Sigmoid colon (tissue), 7 donors: ENCODE results near the gene HSPB2. TPM values are rescaled to one million over a fixed set of nuclear protein-coding genes. Genes with fewer than 3 reads are reported as not detected.

Experiments used
- DNase-seq: peaks from one replicate; pipeline ENCODE4 v3.0.0-alpha.2; 2019
- H3K27ac ChIP-seq, 4 donors: fragments of 200-600 bp; sonication (generic); one replicate each; pipeline ENCODE4 v1.5.1; 2016 to 2019; ENCODE audit warnings: mild to moderate bottlenecking in 1 of 4
- H3K27me3 ChIP-seq, 3 donors: fragments of 200-600 bp; sonication (generic); one replicate each; pipeline ENCODE4 v1.5.1; 2019; ENCODE audit warnings: mild to moderate bottlenecking in 1 of 3
- H3K36me3 ChIP-seq, 4 donors: fragments of 200-600 bp; sonication (generic); one replicate each; pipeline ENCODE4 v1.5.1; 2016 to 2019
- H3K4me1 ChIP-seq, 4 donors: fragments of 200-600 bp; sonication (generic); one replicate each; pipeline ENCODE4 v1.5.1; 2017 to 2019
- H3K4me3 ChIP-seq, 4 donors: fragments of 200-600 bp; sonication (generic); one replicate each; pipeline ENCODE4 v1.5.1; 2017 to 2019; ENCODE audit warnings: mild to moderate bottlenecking in 2 of 4, moderate library complexity in 1 of 4
- H3K9me3 ChIP-seq, 4 donors: fragments of 200-600 bp in 3 of 4; sonication (generic) in 3 of 4; one replicate each; pipeline versions ENCODE4 v1.5.1 to v1.6.1; 2013 to 2019
- EP300 ChIP-seq, 4 donors: sonication (generic); formaldehyde crosslinking; IDR thresholded peaks; one replicate each; pipeline ENCODE4 v1.6.1; 2017; ENCODE audit warnings: antibody characterized with exemption in 4 of 4
- POLR2A ChIP-seq, 2 donors: fragments of 450-650 bp; IDR thresholded peaks; one replicate each; pipeline ENCODE4 v1.6.1; 2016; ENCODE audit warnings: antibody characterized with exemption in 2 of 2, mild to moderate bottlenecking in 2 of 2, moderate library complexity in 2 of 2
- POLR2AphosphoS5 ChIP-seq, 4 donors: sonication (generic); formaldehyde crosslinking; IDR thresholded peaks; one replicate each; pipeline ENCODE4 v1.6.1; 2017; ENCODE audit warnings: antibody characterized with exemption in 4 of 4
- WGBS, 2 donors: extraction: QIAGEN DNeasy Blood & Tissue Kit; methylation state at CpG; one replicate each; pipeline ENCODE4 v1.1.7; 2013; 5-methylcytosine and 5-hydroxymethylcytosine counted together
- intact Hi-C: fragments of 100-400 bp; cut with DNase I; formaldehyde crosslinking; loops from one replicate; pipeline ENCODE4 v1.15.1; 2023
- polyA plus RNA-seq, 3 donors: library from polyadenylated mRNA; stranded (reverse); fragments of 200-250 nt; gene quantifications; one replicate each; pipeline ENCODE4 v1.2.3, GENCODE V29; 2013
- total RNA-seq, 4 donors: library from RNA; depleted of rRNA; stranded (reverse); fragments of >200 nt; gene quantifications; one replicate each; pipeline ENCODE4 v1.1.0, GENCODE V29; 2016
- TF ChIP-seq, protein P1 (sequence below), 4 experiments: fragments of 450-650 bp in 3 of 4; fragments of 200-600 bp in 1 of 4; IDR thresholded peaks; one replicate each; pipeline ENCODE4 v1.5.1; 2016 to 2019; ENCODE audit warnings: antibody characterized with exemption in 4 of 4, mild to moderate bottlenecking in 3 of 4, moderate library complexity in 2 of 4
- donor health status: healthy with polysubstance abuse.
- donor health status: Bipolar disorder and iron deficiency.
- donor health status: healthy.

Gene HSPB2
- total and polyA plus RNA-seq, 7 donors = 0.69 to 11.4 (median 2.2) TPM; not detected in 1

DNA sequence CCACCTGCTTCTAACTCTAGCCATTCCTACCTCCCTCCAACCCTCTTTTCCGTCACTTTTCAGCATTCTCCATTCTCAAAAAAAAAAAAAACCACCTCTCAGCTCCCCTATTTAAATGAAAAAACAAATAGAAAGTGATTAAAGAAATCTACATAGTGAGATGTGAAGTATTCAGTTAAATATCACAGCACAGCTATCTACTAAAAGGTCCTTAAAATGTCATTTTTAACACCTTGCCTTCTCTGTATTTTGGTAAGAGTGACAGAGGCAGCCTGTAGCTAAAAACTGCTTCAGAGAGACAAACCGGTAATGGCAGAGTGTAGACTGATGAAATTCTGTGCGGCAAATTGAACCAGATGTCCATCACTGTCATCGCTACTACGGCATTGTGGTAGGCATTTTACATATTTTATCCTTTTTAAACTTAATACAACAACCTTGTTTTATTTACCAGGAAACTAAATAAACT, 40.8 kb upstream of the HSPB2 start:
- Histone ChIP-seq H3K4me1 (peaks cover 0 to 22% (median 9%) of the 10 kb centered on the region in 4 donors), H3K27ac (peak overlapping the region; percentile 83 to 96 (median 93)), H3K36me3 (peaks cover 0 to 29% (median 6%) of the 10 kb centered on the region in 4 donors), H3K9me3 (no peaks in the 10 kb centered on the region), H3K27me3 (no peaks in the 10 kb centered on the region), H3K4me3 (peak overlapping the region; percentile 64 to 90 (median 88))
- 53 to 66% methylated on average over 5 of the region's 5 CpGs for WGBS, 2 donors
- intact Hi-C loops = no loop called here
- DNase-seq = no peak
- no peak for TF ChIP-seq POLR2A (IDR thresholded peaks at IDR 0.05)
- no peak for TF ChIP-seq POLR2AphosphoS5 (IDR thresholded peaks at IDR 0.05)
- TF ChIP-seq, protein P1, sequence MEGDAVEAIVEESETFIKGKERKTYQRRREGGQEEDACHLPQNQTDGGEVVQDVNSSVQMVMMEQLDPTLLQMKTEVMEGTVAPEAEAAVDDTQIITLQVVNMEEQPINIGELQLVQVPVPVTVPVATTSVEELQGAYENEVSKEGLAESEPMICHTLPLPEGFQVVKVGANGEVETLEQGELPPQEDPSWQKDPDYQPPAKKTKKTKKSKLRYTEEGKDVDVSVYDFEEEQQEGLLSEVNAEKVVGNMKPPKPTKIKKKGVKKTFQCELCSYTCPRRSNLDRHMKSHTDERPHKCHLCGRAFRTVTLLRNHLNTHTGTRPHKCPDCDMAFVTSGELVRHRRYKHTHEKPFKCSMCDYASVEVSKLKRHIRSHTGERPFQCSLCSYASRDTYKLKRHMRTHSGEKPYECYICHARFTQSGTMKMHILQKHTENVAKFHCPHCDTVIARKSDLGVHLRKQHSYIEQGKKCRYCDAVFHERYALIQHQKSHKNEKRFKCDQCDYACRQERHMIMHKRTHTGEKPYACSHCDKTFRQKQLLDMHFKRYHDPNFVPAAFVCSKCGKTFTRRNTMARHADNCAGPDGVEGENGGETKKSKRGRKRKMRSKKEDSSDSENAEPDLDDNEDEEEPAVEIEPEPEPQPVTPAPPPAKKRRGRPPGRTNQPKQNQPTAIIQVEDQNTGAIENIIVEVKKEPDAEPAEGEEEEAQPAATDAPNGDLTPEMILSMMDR (IDR thresholded peaks at IDR 0.05) = no peak
- no peak for TF ChIP-seq EP300 (IDR thresholded peaks at IDR 0.05)

DNA sequence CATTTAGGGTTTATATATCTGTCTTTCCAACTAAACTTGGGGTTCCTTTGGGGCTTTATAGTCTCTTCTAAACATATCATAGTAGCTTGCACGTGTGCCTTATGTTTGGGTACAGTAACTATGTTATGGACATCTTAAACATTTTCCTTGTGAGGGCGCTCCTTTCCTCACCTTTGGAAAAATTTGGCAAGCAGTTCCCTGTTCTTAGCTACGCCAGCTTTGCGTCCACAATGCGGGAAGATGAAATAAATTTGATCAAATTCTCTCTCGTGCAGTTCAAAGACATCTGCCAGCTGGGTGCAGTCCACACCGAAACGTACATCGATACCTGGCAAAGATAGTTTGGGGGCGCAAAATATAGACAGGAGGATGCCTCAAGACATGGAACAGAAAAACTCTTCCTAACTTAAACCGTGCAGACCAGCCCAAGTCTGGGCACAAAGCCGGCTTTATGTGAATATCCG, 34.1 kb upstream of the HSPB2 start:
- H3K36me3 ChIP-seq = peaks cover 0 to 9% (median 0%) of the 10 kb centered on the region in 4 donors
- TF ChIP-seq EP300 (IDR thresholded peaks at IDR 0.05) (no peak), POLR2A (IDR thresholded peaks at IDR 0.05) (no peak), POLR2AphosphoS5 (IDR thresholded peaks at IDR 0.05) (no peak)
- TF ChIP-seq, protein P1 (IDR thresholded peaks at IDR 0.05) = no peak
- peak overlapping the region; percentile 44 to 65 (median 58) for H3K4me3 ChIP-seq
- no peaks in the 10 kb centered on the region for H3K27me3 ChIP-seq
- H3K9me3 ChIP-seq = no peaks in the 10 kb centered on the region
- intact Hi-C loops = loop anchor here (2.0 to 5.0 kb wide), 4 partner anchors 48 to 209 kb away; partner anchors contain the start of genes DIXDC1, SDHD and TIMM8B
- H3K27ac ChIP-seq = peak overlapping the region; percentile 89 to 97 (median 92)
- peaks cover 0 to 14% (median 10%) of the 10 kb centered on the region in 4 donors for H3K4me1 ChIP-seq
- DNase-seq = no peak
- WGBS, 2 donors = 0 to 1% methylated on average over 13 of the region's 13 CpGs

DNA sequence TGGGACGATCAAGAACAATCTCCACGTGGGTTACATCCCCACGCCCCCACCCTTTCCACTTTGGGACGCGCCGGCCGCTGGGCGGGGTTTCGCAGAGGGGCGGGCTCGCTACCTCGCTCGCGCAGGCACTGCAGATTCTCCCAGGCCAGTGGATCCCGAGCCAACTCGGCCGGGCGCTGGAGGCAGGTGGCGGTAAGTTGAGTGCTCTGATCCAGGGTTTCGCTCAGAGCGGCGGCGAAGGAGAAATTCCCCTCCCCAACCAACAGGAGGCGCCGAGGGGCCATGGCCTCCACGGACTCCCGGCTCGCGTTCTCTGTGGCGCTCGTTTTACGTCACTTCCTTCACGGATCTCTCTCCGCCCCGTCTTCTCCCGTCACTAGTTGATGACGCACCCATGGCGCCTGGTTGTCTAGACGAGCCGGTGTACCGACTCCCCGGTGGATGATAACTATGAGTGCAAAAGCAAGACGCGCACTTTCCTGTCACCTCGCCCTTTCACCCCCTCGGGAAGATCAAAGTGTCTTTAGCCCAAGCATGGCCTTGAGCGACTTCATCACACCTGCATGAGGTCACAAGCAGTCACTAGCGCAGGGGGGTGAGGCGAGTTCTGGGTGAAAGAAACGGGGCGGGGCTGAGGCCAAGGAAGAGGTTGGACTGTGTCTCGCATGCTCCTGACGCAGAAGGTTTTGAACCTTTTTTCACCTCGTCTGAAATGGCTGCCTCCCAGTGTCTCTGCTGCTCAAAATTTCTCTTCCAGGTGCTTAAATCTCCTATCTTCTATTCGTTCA, 33.5 kb upstream of the HSPB2 start, which contains the start of the genes CFAP68 and FDXACB1:
TSS of gene CFAP68 (plus strand) at position 693 of the 788 bp plus-strand sequence. CDS start at position 713, 20 bp downstream.
TSS of gene FDXACB1 (minus strand) at position 317 of the 788 bp plus-strand sequence. CDS start at position 284, 33 bp downstream.
- H3K36me3 ChIP-seq = peaks cover 0 to 16% (median 0%) of the 10 kb centered on the region in 4 donors
- DNase-seq = peak; percentile 99
- intact Hi-C loops = loop anchor here (1.0 to 5.0 kb wide), 6 partner anchors 33 to 208 kb away; partner anchors contain the start of genes DIXDC1, DLAT, HSPB2 and SDHD
- WGBS, 2 donors = 0% methylated on average over 55 of the region's 55 CpGs
- H3K4me3 ChIP-seq = peak within 1 kb of the TSS; percentile 44 to 65 (median 58)
- peaks cover 0 to 14% (median 10%) of the 10 kb centered on the region in 4 donors for H3K4me1 ChIP-seq
- peak within 1 kb of the TSS; percentile 89 to 97 (median 92) for H3K27ac ChIP-seq
- TF ChIP-seq POLR2AphosphoS5 (IDR thresholded peaks at IDR 0.05) (peak; percentile 83 to 95 (median 94)), POLR2A (IDR thresholded peaks at IDR 0.05) (peak; percentile 70 to 81), EP300 (IDR thresholded peaks at IDR 0.05) (peak in 3 of 4 donors; percentile 80 to 85 (median 81))
- TF ChIP-seq, protein P1 (IDR thresholded peaks at IDR 0.05) = peak; percentile 96 to 99 (median 98)
- H3K9me3 ChIP-seq = no peaks in the 10 kb centered on the region
- no peaks in the 10 kb centered on the region for H3K27me3 ChIP-seq

DNA sequence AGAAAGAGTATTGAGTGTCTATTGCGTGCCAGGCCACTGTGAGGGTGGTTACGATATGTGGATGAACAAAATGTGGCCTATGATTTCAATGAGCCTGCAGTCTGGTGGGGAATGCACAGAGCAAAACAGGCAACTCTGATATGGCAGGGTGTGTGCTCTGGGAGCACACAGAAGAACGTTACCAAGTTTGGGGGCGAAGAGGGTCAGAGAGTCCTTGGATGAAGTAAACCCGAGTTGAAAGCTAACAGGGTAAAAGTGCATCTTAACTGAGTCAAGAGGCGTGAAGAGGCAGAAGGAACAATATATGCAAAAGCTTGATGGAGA, 32.9 kb upstream of the HSPB2 start:
- peaks cover 0 to 18% (median 0%) of the 10 kb centered on the region in 4 donors for H3K36me3 ChIP-seq
- intact Hi-C loops = loop anchor here (1.0 to 5.0 kb wide), 6 partner anchors 33 to 208 kb away; partner anchors contain the start of genes DIXDC1, DLAT, HSPB2 and SDHD
- 14 to 40% methylated on average over 6 of the region's 6 CpGs for WGBS, 2 donors

More for the DNA sequence above, 32.9 kb upstream of the HSPB2 start:
- no peak for TF ChIP-seq POLR2AphosphoS5 (IDR thresholded peaks at IDR 0.05)
- TF ChIP-seq, protein P1 (IDR thresholded peaks at IDR 0.05) = no peak
- no peak for TF ChIP-seq POLR2A (IDR thresholded peaks at IDR 0.05)
- no peak for TF ChIP-seq EP300 (IDR thresholded peaks at IDR 0.05)
- DNase-seq = no peak
- Histone ChIP-seq H3K9me3 (no peaks in the 10 kb centered on the region), H3K27me3 (no peaks in the 10 kb centered on the region), H3K4me1 (peaks cover 0 to 14% (median 10%) of the 10 kb centered on the region in 4 donors), H3K4me3 (peak overlapping the region; percentile 44 to 65 (median 58)), H3K27ac (peak overlapping the region; percentile 89 to 97 (median 92))
